KOPT-K1 (cell line): ENCODE measurements around the gene YAP1.

Experiments
- H3K27ac ChIP-seq: fragments of 200-600 bp; sonication (generic); 2 replicates; pipeline ENCODE4 v1.5.1; 2016; ENCODE audit warnings: antibody characterized with exemption, mild to moderate bottlenecking, low read depth, low read length; ENCODE audit not compliant: poor library complexity, severe bottlenecking
- H3K36me3 ChIP-seq: fragments of 200-600 bp; sonication (generic); 2 replicates; pipeline ENCODE4 v1.5.1; 2017; ENCODE audit warnings: antibody characterized with exemption, mild to moderate bottlenecking, low read length, moderate library complexity; ENCODE audit not compliant: insufficient read depth
- H3K9me3 ChIP-seq: fragments of 200-600 bp; sonication (generic); 2 replicates; pipeline ENCODE4 v1.5.1; 2017; ENCODE audit warnings: antibody characterized with exemption, low read length, mild to moderate bottlenecking; ENCODE audit not compliant: insufficient read depth, poor library complexity, severe bottlenecking

Gene YAP1

GRCh38 chr11:102274628-102275027 lies 164.4 kb downstream of the YAP1 start:
- Histone ChIP-seq H3K9me3 (no peaks in the 10 kb centered on the region), H3K36me3 (no peaks in the 10 kb centered on the region), H3K27ac (no peak overlapping the region)

- H3K27ac ChIP-seq, result no peak overlapping the region
- H3K9me3 ChIP-seq, result no peaks in the 10 kb centered on the region
- no peaks in the 10 kb centered on the region for H3K36me3 ChIP-seq
These were observed 166.1 kb downstream of the YAP1 start for GRCh38 chr11:102276362-102276761.

- no peaks in the 10 kb centered on the region for H3K36me3 ChIP-seq
- H3K9me3 ChIP-seq, result no peaks in the 10 kb centered on the region
- no peak overlapping the region for H3K27ac ChIP-seq
These were observed 166.5 kb downstream of the YAP1 start for GRCh38 chr11:102276783-102277182.

DNA sequence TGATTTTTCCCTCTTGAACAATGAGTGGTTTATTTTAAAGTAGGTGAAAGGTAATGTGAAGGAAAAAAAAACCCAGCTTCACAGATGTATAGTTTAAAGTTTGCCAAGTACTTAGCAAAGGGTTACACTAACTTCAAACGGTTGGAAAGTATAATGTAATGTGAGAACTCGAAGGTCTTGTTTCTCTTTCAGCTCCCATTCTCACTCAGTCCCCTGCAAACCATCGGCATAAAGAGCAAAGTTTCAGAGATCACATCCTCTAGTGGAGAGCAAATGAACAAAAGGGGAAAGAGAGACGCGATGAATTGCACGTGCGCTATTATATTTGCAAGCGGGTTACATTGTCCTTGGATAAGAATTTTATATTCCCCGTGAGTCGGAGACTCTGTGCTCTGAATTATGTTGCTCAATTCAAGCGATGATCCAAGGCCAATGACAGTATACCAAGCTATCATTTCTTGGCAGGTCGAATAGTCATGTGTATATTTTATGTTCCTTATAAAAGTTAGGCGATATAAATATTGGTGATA lies 169.5 kb downstream of the YAP1 start:
- no peaks in the 10 kb centered on the region for H3K9me3 ChIP-seq
- H3K36me3 ChIP-seq, result no peaks in the 10 kb centered on the region
- H3K27ac ChIP-seq, result no peak overlapping the region

- Histone ChIP-seq H3K27ac (no peak overlapping the region), H3K36me3 (no peaks in the 10 kb centered on the region), H3K9me3 (no peaks in the 10 kb centered on the region)
These were observed 170.1 kb downstream of the YAP1 start for GRCh38 chr11:102280245-102280833.
